Cardiac fibroblast (primary cell): ENCODE data around the gene CSHL1.
"Not testable (repeated sequence)": the region's sequence is repeated elsewhere in the genome, so short reads cannot be mapped to it uniquely, and the experiment has no call there.

Experiments used
- DNase-seq, 2 donors: peaks; one replicate each; pipeline versions ENCODE4 v3.0.0 to v3.0.0-alpha.2; 2010; ENCODE audit warnings: low read depth in 2 of 2
- H3K4me3 ChIP-seq, 2 donors: replicated peaks in 1 of 2; 1 replicate in 1 of 2; 2 replicates in 1 of 2; pipeline ENCODE4 v1.5.1; 2011; ENCODE audit warnings: low read depth in 2 of 2, low read length in 2 of 2, mild to moderate bottlenecking in 2 of 2, moderate library complexity in 1 of 2
- CTCF ChIP-seq: IDR thresholded peaks from one replicate; pipeline ENCODE4 v1.5.1; 2011; ENCODE audit warnings: low read depth, mild to moderate bottlenecking, low read length, inconsistent platforms

The CSHL1 gene

GRCh38 chr17:63928966-63929695 is 18.1 kb upstream of the CSHL1 start:
- TF ChIP-seq CTCF = no peak
- no peak for DNase-seq
- H3K4me3 ChIP-seq = no peak overlapping the region

- TF ChIP-seq CTCF = no peak
- no peak overlapping the region for H3K4me3 ChIP-seq
- no peak for DNase-seq
Observed at GRCh38 chr17:63928172-63928666, 17.2 kb upstream of the CSHL1 start.

GRCh38 chr17:63927464-63928171 is 16.6 kb upstream of the CSHL1 start:
- H3K4me3 ChIP-seq = no peak overlapping the region
- TF ChIP-seq CTCF = no peak
- DNase-seq = no peak

GRCh38 chr17:63926164-63926563 is 15.1 kb upstream of the CSHL1 start:
- TF ChIP-seq CTCF = no peak
- DNase-seq = no peak

GRCh38 chr17:63925615-63926014 is 14.6 kb upstream of the CSHL1 start:
- TF ChIP-seq CTCF = no peak
- DNase-seq = no peak
- H3K4me3 ChIP-seq = no peak overlapping the region

More at GRCh38 chr17:63926164-63926563, 15.1 kb upstream of the CSHL1 start:
- H3K4me3 ChIP-seq = no peak overlapping the region

GRCh38 chr17:63922402-63922801 is 11.3 kb upstream of the CSHL1 start:
- H3K4me3 ChIP-seq, DNase-seq: not testable (repeated sequence)

- H3K4me3 ChIP-seq, DNase-seq: not testable (repeated sequence)
Observed at GRCh38 chr17:63920779-63921178, 9.7 kb upstream of the CSHL1 start.

- H3K4me3 ChIP-seq, DNase-seq: not testable (repeated sequence)
Observed at GRCh38 chr17:63920050-63920449, 9.0 kb upstream of the CSHL1 start.
